HepG2 (cell line): ENCODE data around the gene CCDC77. TPM values are rescaled to one million over a fixed set of nuclear protein-coding genes. Genes with fewer than 3 reads are reported as not detected.

ENCODE experiments used
- AGO2 ChIP-seq: fragments of 200-400 bp; formaldehyde crosslinking; optimal IDR thresholded peaks from 2 replicates; pipeline ENCODE3; 2017; ENCODE audit warnings: mild to moderate bottlenecking, low read depth, low read length, moderate library complexity
- DBP ChIP-seq: sonication (generic); formaldehyde crosslinking; IDR thresholded peaks from 2 replicates; pipeline ENCODE4 v1.4.0; 2020; ENCODE audit warnings: missing genetic modification reagents; ENCODE audit errors: not compliant biosample characterization
- FOXO4 ChIP-seq: sonication (generic); formaldehyde crosslinking; conservative IDR thresholded peaks from 2 replicates; pipeline ENCODE4 v1.8.1; 2023; ENCODE audit warnings: missing genetic modification reagents
- GTF3A ChIP-seq: sonication (generic); formaldehyde crosslinking; conservative IDR thresholded peaks from 2 replicates; pipeline ENCODE4 v1.4.0; 2020; ENCODE audit warnings: mild to moderate bottlenecking, missing genetic modification reagents
- HMGXB3 ChIP-seq: sonication (generic); formaldehyde crosslinking; IDR thresholded peaks from 2 replicates; pipeline ENCODE4 v1.4.0; 2020; ENCODE audit warnings: missing genetic modification reagents, borderline replicate concordance
- KAT8 ChIP-seq: IDR thresholded peaks from 2 replicates; pipeline ENCODE4 v1.6.1; 2016; ENCODE audit warnings: missing genetic modification reagents, missing compliant biosample characterization
- KDM5A ChIP-seq: fragments of 200-600 bp; sonication (generic); IDR thresholded peaks from 2 replicates; pipeline ENCODE4 v1.7.0; 2018; ENCODE audit warnings: antibody characterized with exemption, mild to moderate bottlenecking, low read length, borderline replicate concordance
- NAIF1 ChIP-seq: sonication (generic); formaldehyde crosslinking; IDR thresholded peaks from 2 replicates; pipeline ENCODE4 v1.5.0; 2020; ENCODE audit warnings: mild to moderate bottlenecking, missing genetic modification reagents, borderline replicate concordance
- NCOA1 ChIP-seq: sonication (generic); formaldehyde crosslinking; IDR thresholded peaks from 2 replicates; pipeline ENCODE4 v1.9.0; 2021; ENCODE audit warnings: missing genetic modification reagents
- NFKBIZ ChIP-seq: IDR thresholded peaks from 2 replicates; pipeline ENCODE4 v1.6.1; 2018; ENCODE audit warnings: missing genetic modification reagents, missing compliant biosample characterization
- THAP11 ChIP-seq: IDR thresholded peaks from 2 replicates; pipeline ENCODE4 v1.6.1; 2016; ENCODE audit warnings: missing biosample characterization, missing genetic modification reagents
- ZBTB3 ChIP-seq: sonication (generic); formaldehyde crosslinking; IDR thresholded peaks from 2 replicates; pipeline ENCODE4 v1.4.0; 2020; ENCODE audit warnings: low read depth, mild to moderate bottlenecking, moderate library complexity, missing genetic modification reagents, borderline replicate concordance
- ZBTB7B ChIP-seq: sonication (generic); formaldehyde crosslinking; IDR thresholded peaks from 2 replicates; pipeline ENCODE4 v1.4.0; 2020; ENCODE audit warnings: missing genetic modification reagents
- ZC3H4 ChIP-seq: sonication (generic); formaldehyde crosslinking; IDR thresholded peaks from 2 replicates; pipeline ENCODE4 v1.4.0; 2020; ENCODE audit warnings: missing genetic modification reagents, borderline replicate concordance
- ZFP62 ChIP-seq: sonication (generic); formaldehyde crosslinking; IDR thresholded peaks from 2 replicates; pipeline ENCODE4 v1.4.0; 2020; ENCODE audit warnings: missing genetic modification reagents
- ZNF12 ChIP-seq: sonication (generic); formaldehyde crosslinking; IDR thresholded peaks from 2 replicates; pipeline ENCODE4 v1.5.0; 2020; ENCODE audit warnings: missing genetic modification reagents
- ZNF274 ChIP-seq: sonication (generic); formaldehyde crosslinking; IDR thresholded peaks from 2 replicates; pipeline ENCODE4 v1.5.1; 2020; ENCODE audit warnings: mild to moderate bottlenecking, missing genetic modification reagents
- ZNF558 ChIP-seq: sonication (generic); formaldehyde crosslinking; IDR thresholded peaks from 2 replicates; pipeline ENCODE4 v1.9.0; 2022; ENCODE audit warnings: mild to moderate bottlenecking, missing genetic modification reagents, borderline replicate concordance
- ZNF670 ChIP-seq: sonication (generic); formaldehyde crosslinking; IDR thresholded peaks from 2 replicates; pipeline ENCODE4 v1.8.0; 2022; ENCODE audit warnings: mild to moderate bottlenecking, missing genetic modification reagents, borderline replicate concordance
- ZNF703 ChIP-seq: sonication (generic); formaldehyde crosslinking; IDR thresholded peaks from 2 replicates; pipeline ENCODE4 v1.5.1; 2020; ENCODE audit warnings: missing genetic modification reagents, mild to moderate bottlenecking, moderate library complexity, borderline replicate concordance
- ZNF713 ChIP-seq: sonication (generic); formaldehyde crosslinking; IDR thresholded peaks from 2 replicates; pipeline ENCODE4 v1.4.0; 2020; ENCODE audit warnings: mild to moderate bottlenecking, missing genetic modification reagents
- polyA plus RNA-seq, 8 experiments: library from polyadenylated mRNA; depleted of rRNA in 3 of 8; stranded (reverse) in 7 of 8; unstranded in 1 of 8; fragments of >200 nt; fragmentation: Illumina TruSeq in 4 of 8; extraction: Trizol in 4 of 8; gene quantifications; 2 replicates each; pipeline versions ENCODE4 v1.2.1 to v1.2.3, GENCODE V29; 2011 to 2016; ENCODE audit warnings: low read depth in 4 of 8, missing spikeins in 1 of 8, mixed read lengths in 1 of 8; ENCODE audit not compliant: insufficient read depth in 1 of 8
- total RNA-seq, 5 experiments: library from RNA; depleted of rRNA; stranded (reverse); fragments of >200 nt; fragmentation: Illumina TruSeq; extraction: Trizol; gene quantifications; 2 replicates each; pipeline ENCODE4 v1.2.3, GENCODE V29; 2016; ENCODE audit warnings: low read depth in 1 of 5
- TF ChIP-seq, protein P1 (sequence below): IDR thresholded peaks from 2 replicates; pipeline ENCODE4 v1.6.1; 2016

CCDC77 gene
- total and polyA plus RNA-seq, 2 of the 13 experiments (the other 11 are each of a cell fraction or from before 2014, with no cell fraction given), result 6.4 to 16.4 TPM

- TF ChIP-seq NCOA1 (CRISPR knock-in tag) (0 out of 2 replicates have a peak, but pooled peaks have one; percentile 43), ZC3H4 (no peak), ZNF713 (no peak), KDM5A (peak; percentile 91), HMGXB3 (peak; percentile 99), ZNF558 (no peak), GTF3A (CRISPR knock-in tag) (no peak), AGO2 (no peak), THAP11 (CRISPR knock-in tag) (peak; percentile 100), ZNF703 (no peak), KAT8 (CRISPR knock-in tag) (peak; percentile 88), NAIF1 (CRISPR knock-in tag) (no peak), ZFP62 (no peak), ZBTB7B (no peak), FOXO4 (0 out of 2 replicates have a peak, but pooled peaks have one; percentile 68), ZNF670 (CRISPR knock-in tag) (no peak), ZNF274 (peak; percentile 67; the same call in 1 of the 2 replicates), ZBTB3 (no peak), ZNF12 (CRISPR knock-in tag) (no peak), NFKBIZ (CRISPR knock-in tag) (no peak; the same call in 1 of the 2 replicates), DBP (no peak)
- TF ChIP-seq, protein P1, sequence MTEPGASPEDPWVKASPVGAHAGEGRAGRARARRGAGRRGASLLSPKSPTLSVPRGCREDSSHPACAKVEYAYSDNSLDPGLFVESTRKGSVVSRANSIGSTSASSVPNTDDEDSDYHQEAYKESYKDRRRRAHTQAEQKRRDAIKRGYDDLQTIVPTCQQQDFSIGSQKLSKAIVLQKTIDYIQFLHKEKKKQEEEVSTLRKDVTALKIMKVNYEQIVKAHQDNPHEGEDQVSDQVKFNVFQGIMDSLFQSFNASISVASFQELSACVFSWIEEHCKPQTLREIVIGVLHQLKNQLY, result no peak
Measured at GRCh38 chr12:401235-402028, at the start of gene CCDC77 (continued).
